MCF 10A (cell line): ENCODE data around the gene MRPL27. TPM values are rescaled to one million over a fixed set of nuclear protein-coding genes. Genes with fewer than 3 reads are reported as not detected.

Source experiments
- BruUV-seq: library from RNA; stranded (reverse); fragments of 400-500 nt; replicated peaks from 2 replicates; lab custom pipeline; 2021; lab: Mats Ljungman, UMichigan
- CTCF ChIA-PET: fragments of 300-600 bp; sonication (Branson Sonifier 250); formaldehyde crosslinking; extraction: SDS; loops from one replicate; lab custom pipeline; 2021; ENCODE audit warnings: antibody characterized with exemption, inconsistent platforms; lab: Yijun Ruan, JAX
- POLR2A ChIA-PET: fragments of 300-600, 350-650 bp; sonication (Branson Sonifier 250); formaldehyde crosslinking; extraction: SDS; loops from one replicate; lab custom pipeline; 2020; ENCODE audit warnings: antibody characterized with exemption, inconsistent platforms; lab: Yijun Ruan, JAX
- DNase-seq: peaks from one replicate; pipeline ENCODE4 v3.0.0-alpha.2; 2018; ENCODE audit not compliant: unreplicated experiment
- H3K27ac Mint-ChIP-seq: one replicate; pipeline ENCODE4 v1.8.0; 2022; ENCODE audit warnings: mild to moderate bottlenecking, low read depth, mixed read lengths; ENCODE audit not compliant: unreplicated experiment
- H3K27me3 Mint-ChIP-seq: one replicate; pipeline ENCODE4 v1.8.0; 2022; ENCODE audit warnings: mixed read lengths; ENCODE audit not compliant: insufficient read depth, unreplicated experiment
- H3K36me3 Mint-ChIP-seq: one replicate; pipeline ENCODE4 v1.8.0; 2022; ENCODE audit warnings: mild to moderate bottlenecking, moderate library complexity, mixed read lengths; ENCODE audit not compliant: insufficient read depth, unreplicated experiment
- H3K4me1 Mint-ChIP-seq: one replicate; pipeline ENCODE4 v1.8.0; 2022; ENCODE audit warnings: mixed read lengths; ENCODE audit not compliant: insufficient read depth, unreplicated experiment
- H3K4me3 Mint-ChIP-seq: one replicate; pipeline ENCODE4 v1.8.0; 2022; ENCODE audit warnings: mild to moderate bottlenecking, moderate library complexity, mixed read lengths; ENCODE audit not compliant: unreplicated experiment
- H3K9me3 Mint-ChIP-seq: one replicate; pipeline ENCODE4 v1.8.0; 2022; ENCODE audit warnings: mixed read lengths; ENCODE audit not compliant: unreplicated experiment
- intact Hi-C: fragments of 100-400 bp; cut with micrococcal nuclease; formaldehyde crosslinking; loops from 2 replicates; pipeline ENCODE4 v1.14.1; 2022
- total RNA-seq: library from RNA; stranded (reverse); gene quantifications from 2 replicates; pipeline ENCODE4 v1.2.3, GENCODE V29; 2022
- TF ChIP-seq, protein P1 (sequence below): fragments of 200-600 bp; IDR thresholded peaks from one replicate; pipeline ENCODE4 v1.8.0; 2022; ENCODE audit warnings: antibody characterized with exemption, mild to moderate bottlenecking; ENCODE audit not compliant: unreplicated experiment

Gene MRPL27
- total RNA-seq, 1 experiment from 2014 or later = 71.5 TPM

DNA sequence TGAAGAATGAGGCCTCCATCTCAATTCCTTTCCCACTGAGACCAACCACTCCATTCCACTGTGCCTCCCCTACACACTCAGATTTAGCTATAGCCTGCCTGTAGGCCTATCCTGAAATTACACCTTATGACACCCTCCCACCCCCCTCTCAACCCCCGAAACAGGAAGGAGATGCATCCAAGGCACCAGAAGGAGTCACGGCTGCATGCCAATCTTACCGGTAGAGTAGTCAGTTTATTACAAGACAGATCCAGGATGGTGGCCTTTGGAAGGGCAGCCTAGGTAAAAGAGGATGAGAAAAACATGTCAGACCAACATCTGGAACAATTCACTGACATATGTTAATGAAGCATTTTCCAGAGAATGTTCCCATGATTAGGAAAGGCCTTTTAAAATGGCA, 21.7 kb upstream of the MRPL27 start:
- BruUV-seq = no TSS peak
- H3K27ac Mint-ChIP-seq = peak overlapping the region; percentile 78
- H3K9me3 Mint-ChIP-seq = no peaks in the 10 kb centered on the region
- no peaks in the 10 kb centered on the region for H3K27me3 Mint-ChIP-seq
- POLR2A ChIA-PET = interaction anchor here (0.8 to 5.1 kb wide), 5 partner anchors 9 to 85 kb away, joined by 3 to 75 read pairs (median 4); partner anchors contain the start of gene ACSF2
- peak; percentile 14 for DNase-seq
- peak overlapping the region; percentile 96 for H3K4me3 Mint-ChIP-seq
- CTCF ChIA-PET = interaction anchor here (0.6 to 5.1 kb wide), 4 partner anchors 12 to 224 kb away, joined by 3 to 46 read pairs (median 30); partner anchors contain the start of gene RSAD1
- intact Hi-C loops = no loop called here
- TF ChIP-seq, protein P1, sequence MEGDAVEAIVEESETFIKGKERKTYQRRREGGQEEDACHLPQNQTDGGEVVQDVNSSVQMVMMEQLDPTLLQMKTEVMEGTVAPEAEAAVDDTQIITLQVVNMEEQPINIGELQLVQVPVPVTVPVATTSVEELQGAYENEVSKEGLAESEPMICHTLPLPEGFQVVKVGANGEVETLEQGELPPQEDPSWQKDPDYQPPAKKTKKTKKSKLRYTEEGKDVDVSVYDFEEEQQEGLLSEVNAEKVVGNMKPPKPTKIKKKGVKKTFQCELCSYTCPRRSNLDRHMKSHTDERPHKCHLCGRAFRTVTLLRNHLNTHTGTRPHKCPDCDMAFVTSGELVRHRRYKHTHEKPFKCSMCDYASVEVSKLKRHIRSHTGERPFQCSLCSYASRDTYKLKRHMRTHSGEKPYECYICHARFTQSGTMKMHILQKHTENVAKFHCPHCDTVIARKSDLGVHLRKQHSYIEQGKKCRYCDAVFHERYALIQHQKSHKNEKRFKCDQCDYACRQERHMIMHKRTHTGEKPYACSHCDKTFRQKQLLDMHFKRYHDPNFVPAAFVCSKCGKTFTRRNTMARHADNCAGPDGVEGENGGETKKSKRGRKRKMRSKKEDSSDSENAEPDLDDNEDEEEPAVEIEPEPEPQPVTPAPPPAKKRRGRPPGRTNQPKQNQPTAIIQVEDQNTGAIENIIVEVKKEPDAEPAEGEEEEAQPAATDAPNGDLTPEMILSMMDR = no peak
- peaks cover 20% of the 10 kb centered on the region for H3K4me1 Mint-ChIP-seq
- H3K36me3 Mint-ChIP-seq = peaks cover 57% of the 10 kb centered on the region

DNA sequence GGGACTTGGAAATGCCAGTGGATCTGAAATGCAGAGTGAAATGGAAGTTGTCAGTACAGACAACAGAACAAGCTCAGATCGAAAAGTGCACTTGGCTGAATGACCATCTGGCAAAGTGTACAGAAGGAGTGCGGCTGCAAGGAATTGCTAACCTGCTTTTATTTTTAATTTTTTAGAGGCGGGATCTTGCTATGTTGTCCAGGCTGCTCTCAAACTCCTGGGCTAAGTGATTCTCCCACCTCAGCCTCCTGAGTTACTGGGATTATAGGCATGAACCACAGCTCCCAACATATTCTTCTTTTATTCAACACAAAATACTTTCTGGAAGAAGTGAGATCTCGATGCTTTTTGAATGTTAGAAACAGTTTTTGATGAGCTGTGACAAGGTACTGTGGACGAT, 20.7 kb upstream of the MRPL27 start:
- no peak for DNase-seq
- Mint-ChIP-seq H3K9me3 (no peaks in the 10 kb centered on the region), H3K27ac (peak overlapping the region; percentile 35), H3K36me3 (peaks cover 67% of the 10 kb centered on the region), H3K27me3 (no peaks in the 10 kb centered on the region), H3K4me1 (peaks cover 20% of the 10 kb centered on the region), H3K4me3 (no peak overlapping the region)
- intact Hi-C loops = no loop called here
- BruUV-seq = no TSS peak
- POLR2A ChIA-PET = interaction anchor here (0.6 to 1.3 kb wide), 3 partner anchors 34 to 819 kb away, joined by 3 to 4 read pairs (median 3); no protein-coding TSS in a partner anchor
- TF ChIP-seq, protein P1 = no peak
- CTCF ChIA-PET = interaction anchor here (0.6 kb wide), 1 partner anchor 95 kb away, joined by 3 read pairs; no protein-coding TSS in a partner anchor

- no peaks in the 10 kb centered on the region for H3K9me3 Mint-ChIP-seq
- H3K36me3 Mint-ChIP-seq = peaks cover 78% of the 10 kb centered on the region
- H3K4me3 Mint-ChIP-seq = no peak overlapping the region
- DNase-seq = no peak
- ChIA-PET POLR2A (interaction anchor here (0.8 to 1.0 kb wide), 2 partner anchors 21 to 29 kb away, joined by 3 read pairs; no protein-coding TSS in a partner anchor), CTCF (interaction anchor here (1.0 kb wide), 1 partner anchor 30 kb away, joined by 4 read pairs; no protein-coding TSS in a partner anchor)
- H3K27me3 Mint-ChIP-seq = no peaks in the 10 kb centered on the region
- H3K4me1 Mint-ChIP-seq = peaks cover 16% of the 10 kb centered on the region
- BruUV-seq = no TSS peak
- intact Hi-C loops = no loop called here
- no peak overlapping the region for H3K27ac Mint-ChIP-seq
- TF ChIP-seq, protein P1 = no peak
Measured at GRCh38 chr17:50392621-50393020, 19.6 kb upstream of the MRPL27 start.

GRCh38 chr17:50389534-50389933, 16.6 kb upstream of the MRPL27 start:
- no peak for DNase-seq
- BruUV-seq = no TSS peak
- ChIA-PET POLR2A (interaction anchor here (0.7 to 1.8 kb wide), 7 partner anchors 8 to 94 kb away, joined by 3 to 5 read pairs (median 4); partner anchors contain the start of genes EME1, LRRC59 and MRPL27), CTCF (interaction anchor here (1.0 to 1.2 kb wide), 2 partner anchors 8 to 19 kb away, joined by 4 read pairs; partner anchors contain the start of gene LRRC59)
- Mint-ChIP-seq H3K9me3 (no peaks in the 10 kb centered on the region), H3K4me1 (no peaks in the 10 kb centered on the region), H3K4me3 (no peak overlapping the region), H3K27me3 (no peaks in the 10 kb centered on the region), H3K27ac (no peak overlapping the region), H3K36me3 (peaks cover 98% of the 10 kb centered on the region)
- TF ChIP-seq, protein P1 = no peak
- intact Hi-C loops = no loop called here
